ENCODE results near the gene TUFM.
A peak's percentile ranks its signal among the peaks of the same experiment; 100 is the strongest.

Gene TUFM

DNA sequence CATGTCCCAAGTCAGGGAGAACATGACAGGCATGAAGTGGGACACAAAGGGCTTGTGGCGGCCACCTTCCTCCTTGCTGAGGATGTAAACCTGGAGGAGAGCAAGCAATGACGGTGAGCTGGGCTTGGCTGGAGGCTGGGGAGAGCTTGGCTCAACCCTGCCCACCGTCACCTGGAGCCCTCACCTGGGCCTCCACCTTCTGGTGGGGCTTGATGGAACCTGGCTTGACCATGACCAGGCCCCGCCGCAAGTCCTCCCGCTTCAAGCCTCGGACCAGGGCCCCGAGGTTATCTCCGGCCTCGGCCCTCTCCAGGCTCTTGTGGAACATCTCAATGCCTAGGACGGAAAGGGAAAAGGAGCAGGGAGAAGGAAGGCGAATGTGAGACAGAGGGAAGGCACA lies 2.4 kb downstream of the TUFM start:
- no peak overlapping the region for H3K4me3 ChIP-seq (ENCODE audit: low read length)

DNA sequence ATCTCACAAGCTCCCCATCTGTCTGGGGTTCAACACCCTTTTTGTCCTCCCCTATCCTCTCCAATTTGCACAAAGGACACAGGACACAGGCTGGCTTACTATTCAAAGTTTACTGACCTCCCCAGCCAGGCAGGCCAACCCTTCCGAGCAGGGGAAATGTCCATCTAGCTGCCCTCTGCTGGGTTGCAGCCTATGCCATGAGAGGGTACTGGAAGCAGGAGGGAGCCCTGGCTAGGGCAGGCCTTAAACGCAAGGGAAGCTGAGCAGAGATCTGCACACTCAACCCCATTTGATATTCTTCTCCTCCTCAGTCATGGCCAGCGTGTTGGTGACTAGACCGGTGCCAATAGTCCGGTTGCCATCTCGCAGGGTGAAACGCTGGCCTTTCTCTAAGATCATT lies 3.5 kb downstream of the TUFM start:
- H3K4me3 ChIP-seq (ENCODE audit: low read length): no peak overlapping the region
- no peak for DNase-seq (ENCODE audit: low read depth, low spot score)

More for the DNA sequence above, 2.4 kb downstream of the TUFM start:
- DNase-seq (ENCODE audit: low read depth, low spot score): no peak

DNA sequence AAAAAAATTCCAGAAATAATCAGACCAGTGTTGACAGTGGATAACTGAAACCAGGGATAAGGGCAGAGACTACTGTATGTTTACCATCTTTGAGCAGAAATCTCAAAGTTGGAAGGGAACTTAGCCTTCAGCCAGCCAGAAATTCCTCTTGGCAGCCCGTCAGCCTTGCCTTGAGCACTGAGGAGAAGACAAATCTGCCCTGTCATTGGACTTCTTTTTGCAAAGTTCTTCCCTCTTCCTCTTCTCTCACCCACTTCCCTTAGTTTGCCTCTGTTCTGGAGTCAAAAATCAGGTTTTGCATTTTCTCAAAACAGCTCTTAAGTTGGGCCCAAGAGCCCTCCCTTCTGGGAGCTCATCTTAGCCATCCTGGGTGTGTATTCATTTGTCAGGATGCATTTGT lies 6.2 kb downstream of the TUFM start:
- H3K4me3 ChIP-seq (ENCODE audit: low read length): no peak overlapping the region
- no peak for DNase-seq (ENCODE audit: low read depth, low spot score)

DNA sequence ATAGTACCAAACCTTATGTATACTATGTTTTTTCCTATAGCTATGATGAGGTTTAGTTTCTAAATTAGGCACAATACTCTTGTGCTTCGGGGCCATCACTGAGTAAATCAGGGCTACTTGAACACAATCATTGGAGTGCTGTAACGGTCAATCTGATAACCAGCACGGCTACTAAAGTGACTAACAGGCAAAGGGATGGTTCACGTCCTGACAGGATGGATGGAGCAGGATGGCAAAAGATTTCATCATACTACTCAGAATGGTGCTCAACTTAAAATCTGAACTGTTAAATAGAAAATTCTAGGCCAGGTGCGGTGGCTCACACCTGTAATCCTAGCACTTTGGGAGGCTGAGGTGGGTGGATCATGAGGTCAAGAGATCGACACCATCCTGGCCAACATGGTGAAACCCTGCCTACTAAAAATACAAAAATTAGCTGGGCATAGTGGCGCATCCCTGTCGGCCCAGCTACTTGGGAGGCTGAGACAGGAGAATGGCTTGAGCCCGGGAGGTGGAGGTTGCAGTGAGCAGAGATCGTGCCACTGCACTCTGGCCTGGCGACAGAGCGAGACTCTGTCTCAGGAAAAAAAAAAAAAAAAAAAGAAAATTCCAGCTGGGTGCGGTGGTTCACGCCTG lies 7.0 kb downstream of the TUFM start:
- no peak overlapping the region for H3K4me3 ChIP-seq (ENCODE audit: low read length)
- no peak for DNase-seq (ENCODE audit: low read depth, low spot score)

DNA sequence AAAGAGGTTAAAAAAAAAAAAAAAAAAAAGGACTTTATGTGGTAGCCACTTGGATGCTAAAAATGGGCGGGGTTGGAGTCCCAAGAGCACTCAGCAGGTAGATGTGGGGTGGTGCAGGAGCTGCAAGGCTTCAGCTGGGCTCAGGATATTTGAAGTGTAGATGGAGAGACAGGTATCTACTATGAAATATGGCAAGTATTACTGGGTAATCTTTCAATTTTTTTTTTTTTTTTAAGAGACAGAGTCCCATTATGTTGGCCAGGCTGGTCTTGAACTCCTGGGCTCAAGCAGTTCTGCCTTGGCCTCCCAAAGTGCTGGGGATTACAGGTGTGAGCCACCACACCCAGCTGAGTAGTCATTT lies 7.6 kb downstream of the TUFM start:
- H3K4me3 ChIP-seq (ENCODE audit: low read length): no peak overlapping the region
- DNase-seq (ENCODE audit: low read depth, low spot score): no peak

DNA sequence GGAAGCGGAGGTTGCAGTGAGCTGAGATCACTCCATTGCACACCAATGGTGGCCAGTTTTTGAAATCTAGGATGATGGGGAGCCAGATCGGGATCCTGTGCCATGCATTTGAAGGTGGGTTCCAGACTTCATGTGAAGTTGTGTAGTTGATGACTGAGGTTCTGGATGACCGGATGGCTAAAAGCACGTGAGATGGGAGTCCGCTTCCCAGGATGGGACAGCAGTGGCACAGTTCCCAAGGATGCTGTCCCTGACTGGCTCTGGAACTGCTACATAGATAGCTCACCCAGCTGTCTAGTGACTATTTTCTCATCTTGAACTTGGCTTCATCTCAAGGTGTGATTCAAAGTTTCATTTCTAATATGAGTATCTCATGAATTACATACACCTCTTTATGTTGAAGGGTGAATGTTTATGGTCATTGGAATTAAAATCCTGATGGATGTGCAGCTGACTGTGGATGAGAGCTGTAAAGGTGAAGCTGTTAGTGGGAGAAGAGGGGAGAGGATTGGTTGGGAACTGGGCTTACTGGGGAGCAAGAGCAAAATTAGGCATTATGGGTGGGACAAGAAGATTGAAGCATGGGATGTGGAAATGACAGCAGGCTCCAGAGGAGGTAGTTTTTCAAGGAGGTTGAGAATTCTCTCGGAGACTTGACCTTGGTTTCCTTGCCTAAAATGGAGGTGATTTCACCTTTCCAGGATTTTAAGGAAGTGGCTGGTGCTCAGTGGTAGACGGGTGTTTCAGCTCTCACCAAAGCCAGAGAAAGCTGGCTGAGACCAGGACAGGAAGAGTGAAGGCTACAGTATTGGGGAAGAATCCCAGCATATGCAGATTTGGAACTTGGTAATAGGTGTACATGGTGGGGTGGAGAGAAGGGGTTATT lies 8.2 kb downstream of the TUFM start:
- no peak for DNase-seq (ENCODE audit: low read depth, low spot score)
- H3K4me3 ChIP-seq (ENCODE audit: low read length): no peak overlapping the region

DNA sequence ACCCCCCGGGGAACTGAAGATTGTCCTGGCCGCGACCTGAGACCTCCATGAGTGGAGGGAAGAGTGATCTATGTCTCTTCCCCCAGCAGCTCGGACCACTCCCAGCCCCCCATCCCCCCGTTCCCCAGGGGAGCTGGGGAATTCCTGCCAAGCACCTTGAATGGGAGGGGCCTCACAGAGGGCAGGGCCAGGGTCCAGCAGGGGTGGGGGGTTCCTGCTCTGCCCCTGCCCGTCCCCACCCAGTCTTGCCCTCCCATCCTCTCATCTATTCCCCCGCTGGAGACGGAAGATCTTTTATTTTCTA lies 9.4 kb downstream of the TUFM start:
- H3K4me3 ChIP-seq (ENCODE audit: low read length): no peak overlapping the region
- no peak for DNase-seq (ENCODE audit: low read depth, low spot score)

DNA sequence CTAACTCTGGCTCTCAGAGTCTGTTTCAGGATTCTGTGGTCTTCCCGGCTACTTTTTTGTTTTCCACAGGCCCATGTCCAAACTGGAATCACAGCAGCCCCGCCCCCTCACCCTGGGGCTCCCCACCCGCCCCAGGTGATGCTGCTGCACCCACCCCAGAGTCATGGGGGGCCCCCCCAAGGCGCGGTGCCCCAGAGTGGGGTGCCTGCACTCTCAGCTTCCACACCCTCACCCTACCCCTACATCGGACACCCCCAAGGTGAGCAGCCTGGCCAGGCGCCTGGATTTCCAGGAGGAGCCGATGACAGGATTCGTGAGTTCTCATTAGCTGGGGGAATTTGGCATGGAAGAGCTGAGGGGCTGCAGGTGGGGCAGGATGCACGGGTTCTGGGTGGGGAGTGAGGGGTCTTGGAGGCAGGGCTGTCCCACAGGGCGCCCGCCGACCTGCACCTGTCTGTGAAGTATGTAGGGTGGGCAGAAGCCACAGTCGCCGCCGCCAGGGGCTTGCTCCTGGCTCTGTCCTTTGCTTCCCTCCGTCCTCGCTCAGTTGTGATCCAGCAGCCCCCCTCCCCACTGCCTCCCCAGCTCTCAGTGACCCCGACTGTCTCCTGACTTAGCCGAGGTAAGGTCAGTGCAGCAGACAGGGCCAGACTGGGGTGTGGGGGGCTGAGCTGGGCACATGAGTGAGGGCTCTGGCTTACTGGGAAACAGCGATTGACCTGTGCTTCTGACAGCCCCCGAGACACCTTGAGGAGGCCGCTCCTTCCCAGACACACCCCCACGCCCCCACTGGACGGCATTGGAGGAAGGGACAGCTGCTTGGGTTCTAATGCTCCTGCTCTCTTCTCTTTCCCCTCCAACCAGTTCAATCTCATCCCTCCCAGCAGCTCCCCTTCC lies 10.0 kb downstream of the TUFM start:
- DNase-seq (ENCODE audit: low read depth, low spot score): no peak
- H3K4me3 ChIP-seq (ENCODE audit: low read length): no peak overlapping the region

DNA sequence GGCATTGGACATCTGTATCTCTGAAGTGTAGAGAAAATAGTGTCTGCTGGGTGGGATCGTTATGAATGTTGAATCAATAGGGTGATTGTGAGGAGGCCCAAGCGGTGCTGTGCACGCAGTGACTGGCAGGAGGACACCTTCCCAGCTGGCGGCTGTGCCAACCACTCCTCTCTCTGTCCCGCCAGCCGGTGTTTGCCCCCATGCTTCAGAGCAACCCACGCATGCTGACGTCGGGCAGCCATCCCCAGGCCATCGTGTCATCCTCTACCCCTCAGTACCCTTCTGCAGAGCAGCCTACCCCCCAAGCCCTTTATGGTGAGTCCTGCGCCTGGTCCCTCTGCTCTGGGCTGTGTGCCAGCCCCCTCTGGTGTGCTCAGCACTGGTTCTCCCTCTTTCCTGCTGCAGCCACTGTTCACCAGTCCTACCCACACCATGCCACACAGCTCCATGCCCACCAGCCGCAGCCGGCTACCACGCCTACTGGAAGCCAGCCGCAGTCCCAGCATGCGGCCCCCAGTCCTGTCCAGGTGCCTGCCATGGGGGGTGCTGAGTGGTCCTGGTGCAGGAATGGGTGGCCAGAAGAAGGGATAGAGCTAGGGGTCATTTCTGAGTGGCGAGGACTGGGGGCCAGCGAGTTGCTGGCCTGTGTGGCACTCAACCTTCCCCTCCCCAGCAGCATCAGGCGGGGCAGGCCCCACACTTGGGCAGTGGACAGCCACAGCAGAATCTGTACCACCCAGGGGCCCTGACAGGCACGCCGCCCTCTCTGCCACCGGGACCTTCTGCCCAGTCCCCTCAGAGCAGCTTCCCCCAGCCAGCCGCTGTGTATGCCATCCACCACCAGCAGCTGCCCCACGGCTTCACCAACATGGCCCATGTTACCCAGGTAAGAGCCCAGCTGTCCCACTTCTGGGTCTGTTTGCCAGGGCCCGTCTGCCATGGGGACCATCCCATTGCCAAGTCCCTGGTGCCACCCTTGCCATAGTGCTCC lies 11.0 kb downstream of the TUFM start:
- no peak for DNase-seq (ENCODE audit: low read depth, low spot score)
- no peak overlapping the region for H3K4me3 ChIP-seq (ENCODE audit: low read length)

DNA sequence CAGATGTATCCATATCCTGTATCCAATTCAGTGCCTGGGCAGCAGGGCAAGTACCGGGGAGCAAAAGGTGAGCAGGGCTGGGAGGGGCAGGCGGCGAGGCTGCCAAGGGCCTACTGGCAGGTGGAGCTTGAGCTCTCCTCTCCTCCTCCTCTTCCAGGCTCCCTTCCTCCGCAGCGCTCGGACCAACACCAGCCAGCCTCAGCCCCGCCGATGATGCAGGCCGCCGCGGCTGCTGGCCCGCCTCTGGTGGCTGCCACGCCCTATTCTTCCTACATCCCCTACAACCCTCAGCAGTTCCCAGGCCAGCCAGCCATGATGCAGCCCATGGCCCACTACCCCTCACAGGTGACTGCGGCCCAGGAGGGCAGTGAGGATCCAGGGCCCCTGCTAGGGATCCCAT lies 11.8 kb downstream of the TUFM start:
- DNase-seq (ENCODE audit: low read depth, low spot score): no peak
- no peak overlapping the region for H3K4me3 ChIP-seq (ENCODE audit: low read length)

DNA sequence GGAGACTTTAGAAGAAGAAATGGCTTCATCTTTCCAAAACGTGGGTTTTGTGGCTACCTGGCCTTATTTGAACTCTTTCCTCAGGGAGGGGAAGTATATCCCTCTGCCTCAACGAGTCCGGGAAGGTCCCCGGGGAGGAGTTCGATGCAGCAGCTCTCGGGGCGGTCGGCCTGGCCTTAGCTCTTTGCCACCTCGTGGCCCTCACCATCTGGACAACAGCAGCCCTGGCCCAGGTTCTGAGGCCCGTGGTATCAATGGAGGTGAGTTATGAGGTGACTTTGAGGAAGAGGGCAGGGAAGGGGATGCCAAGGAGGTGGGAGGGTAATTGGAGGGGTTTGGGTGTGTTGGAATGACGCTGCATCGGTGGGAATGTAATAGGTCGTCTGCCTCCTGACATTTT lies 15.6 kb downstream of the TUFM start:
- no peak for DNase-seq (ENCODE audit: low read depth, low spot score)

DNA sequence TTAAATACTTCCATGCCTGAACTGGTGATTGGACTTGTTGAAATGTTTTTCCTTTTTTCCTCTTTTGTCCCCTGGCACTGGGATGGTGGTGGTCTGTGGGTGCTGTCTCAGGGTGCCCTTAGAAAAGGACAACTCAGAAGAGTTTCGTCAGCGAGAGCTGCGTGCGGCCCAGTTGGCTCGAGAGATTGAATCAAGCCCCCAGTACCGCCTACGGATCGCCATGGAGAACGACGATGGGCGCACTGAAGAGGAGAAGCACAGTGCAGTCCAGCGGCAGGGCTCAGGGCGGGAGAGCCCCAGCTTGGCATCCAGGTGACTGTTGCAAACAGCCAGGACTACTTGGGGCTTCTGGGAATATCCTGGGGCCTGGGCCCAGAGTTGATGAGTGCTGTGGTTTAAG lies 16.4 kb downstream of the TUFM start:
- no peak for DNase-seq (ENCODE audit: low read depth, low spot score)
- H3K4me3 ChIP-seq (ENCODE audit: low read length): no peak overlapping the region

More for the DNA sequence above, 15.6 kb downstream of the TUFM start:
- no peak overlapping the region for H3K4me3 ChIP-seq (ENCODE audit: low read length)

DNA sequence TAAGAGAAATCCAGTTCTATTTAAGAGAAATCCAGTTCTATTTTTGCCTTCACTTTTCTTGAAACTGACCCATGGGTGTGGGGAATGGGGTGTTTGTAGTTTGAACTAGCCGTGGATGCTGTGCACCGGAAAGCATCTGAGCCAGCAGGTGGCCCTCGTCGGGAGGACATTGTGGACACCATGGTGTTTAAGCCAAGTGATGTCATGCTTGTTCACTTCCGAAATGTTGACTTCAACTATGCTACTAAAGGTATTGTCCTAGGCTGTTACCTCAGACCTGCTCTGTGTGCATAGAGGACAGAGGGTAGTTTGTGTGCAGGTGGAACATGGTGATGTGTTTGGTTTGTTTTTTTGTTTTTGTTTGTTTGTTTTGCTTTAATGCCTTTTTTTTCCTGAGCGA lies 20.0 kb downstream of the TUFM start:
- no peak overlapping the region for H3K4me3 ChIP-seq (ENCODE audit: low read length)
- no peak for DNase-seq (ENCODE audit: low read depth, low spot score)

DNA sequence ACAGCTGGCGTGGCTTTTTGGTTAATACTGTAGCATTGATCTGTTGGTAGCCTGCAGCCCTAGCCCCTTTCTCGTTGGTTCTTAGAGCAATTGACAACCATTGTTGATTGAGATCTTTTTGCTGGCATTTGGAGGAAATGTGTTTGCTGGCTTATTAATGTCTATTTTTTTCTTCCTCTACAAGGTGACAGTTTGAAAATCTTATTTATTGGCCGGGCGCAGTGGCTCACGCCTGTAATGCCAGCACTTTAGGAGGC lies 21.5 kb downstream of the TUFM start:
- H3K4me3 ChIP-seq (ENCODE audit: low read length): peak overlapping the region; percentile 97
- DNase-seq (ENCODE audit: low read depth, low spot score): no peak

DNA sequence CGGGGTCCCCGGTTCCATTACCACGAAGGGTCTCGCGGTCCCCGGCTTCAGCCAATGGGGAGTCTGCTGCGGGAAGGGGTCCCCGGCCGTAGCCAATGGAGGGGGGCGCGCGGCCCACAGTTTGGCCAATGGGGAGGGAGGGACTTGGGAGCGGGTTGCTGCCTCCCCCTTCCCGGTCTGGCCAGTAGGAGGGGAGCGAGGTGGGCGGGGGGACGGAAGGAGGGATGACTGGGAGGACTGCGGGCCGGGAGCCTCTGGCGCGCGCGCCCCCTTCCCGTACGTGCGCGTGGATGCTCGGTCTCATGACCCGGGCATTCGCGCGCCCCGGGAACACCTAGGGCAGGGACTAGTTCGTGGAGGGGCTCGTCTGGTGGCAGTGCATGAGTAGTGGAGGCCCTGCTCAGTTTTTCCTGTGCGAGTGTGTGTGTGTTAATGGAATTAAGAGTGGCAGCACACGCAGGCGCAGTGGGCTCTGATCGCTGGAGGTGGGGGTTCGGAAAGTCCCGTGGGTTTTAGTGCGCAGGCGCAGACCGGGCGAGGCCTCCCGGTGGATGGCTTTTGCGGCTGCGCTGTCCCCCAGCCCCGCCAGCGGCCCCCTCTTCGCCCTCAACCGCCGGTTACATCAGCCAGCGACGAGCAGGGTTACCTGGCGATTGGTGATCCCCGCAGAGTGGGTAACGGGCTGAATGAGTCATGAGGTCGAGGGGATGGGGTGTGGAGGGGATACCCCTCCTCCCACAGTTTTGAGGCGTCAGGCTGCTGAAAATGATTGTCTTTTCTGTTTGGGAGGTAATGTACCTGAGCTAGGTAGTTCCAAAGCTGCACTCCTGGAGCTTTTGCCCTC lies 22.1 kb downstream of the TUFM start:
- peak; percentile 96 for DNase-seq (ENCODE audit: low read depth, low spot score)
- peak overlapping the region; percentile 97 for H3K4me3 ChIP-seq (ENCODE audit: low read length)

DNA sequence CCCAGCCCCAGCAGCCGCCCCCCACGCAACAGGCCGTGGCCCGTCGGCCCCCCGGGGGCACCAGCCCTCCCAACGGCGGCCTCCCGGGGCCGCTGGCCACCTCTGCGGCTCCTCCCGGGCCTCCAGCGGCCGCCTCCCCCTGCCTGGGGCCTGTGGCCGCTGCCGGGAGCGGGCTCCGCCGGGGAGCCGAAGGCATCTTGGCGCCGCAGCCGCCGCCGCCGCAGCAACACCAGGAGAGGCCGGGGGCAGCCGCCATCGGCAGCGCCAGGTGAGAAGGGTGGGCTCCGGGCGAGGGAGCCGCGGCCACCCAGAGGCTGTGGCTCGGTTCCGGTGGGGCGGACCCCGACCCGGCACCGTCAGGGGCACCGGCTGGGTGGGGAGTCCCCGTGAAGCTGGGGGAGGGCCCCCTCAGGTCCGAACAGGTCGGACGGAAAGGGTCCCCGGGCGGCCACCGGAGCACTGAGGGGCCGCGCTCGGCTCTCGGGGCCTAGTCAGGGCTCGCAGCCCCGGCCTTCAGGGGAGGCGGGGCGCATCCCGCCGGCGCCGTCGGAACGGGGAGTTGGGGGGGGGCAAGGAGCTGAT lies 22.8 kb downstream of the TUFM start:
- H3K4me3 ChIP-seq (ENCODE audit: low read length): peak overlapping the region; percentile 97
- no peak for DNase-seq (ENCODE audit: low read depth, low spot score)

DNA sequence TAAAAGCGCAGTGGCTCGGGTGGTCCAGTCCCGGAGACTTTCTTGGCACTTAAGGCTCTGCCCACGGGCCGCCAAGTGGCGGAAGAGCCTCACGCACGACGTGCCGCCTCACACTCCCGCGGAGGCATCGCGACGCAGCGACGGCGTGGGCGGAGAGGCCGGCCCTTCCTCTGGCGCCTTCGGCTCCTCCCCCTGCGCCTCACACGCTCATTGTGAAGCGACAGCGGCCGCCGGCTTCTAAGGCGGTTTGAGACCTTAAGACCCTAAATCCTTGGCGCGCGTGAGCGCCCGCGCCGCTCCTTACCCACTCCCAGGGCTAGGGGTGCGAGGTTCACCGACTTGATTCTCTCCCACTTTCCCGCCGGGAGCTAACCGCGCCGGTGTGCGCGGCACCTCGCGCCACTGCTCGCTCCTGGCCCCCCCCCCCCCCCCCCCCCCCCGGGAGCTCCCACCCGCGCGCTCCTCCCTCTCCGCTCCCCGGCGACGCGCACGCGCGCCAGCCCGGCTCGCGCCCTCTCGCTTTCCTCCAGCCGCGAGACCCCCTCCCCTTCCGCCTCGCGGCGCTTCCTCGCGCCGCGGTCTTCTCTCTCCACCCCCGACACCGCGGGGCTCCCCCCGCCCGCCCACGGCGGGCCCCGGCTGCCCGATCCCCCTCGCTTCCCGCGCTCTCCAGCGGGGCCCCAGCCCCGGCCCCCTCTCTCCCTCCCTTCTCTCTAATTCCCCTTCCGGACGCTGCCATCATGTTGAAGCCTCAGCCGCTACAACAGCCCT lies 23.4 kb downstream of the TUFM start, which contains the start of gene ATXN2L:
TSS of gene ATXN2L (plus strand) at position 480 of the 771 bp plus-strand sequence. CDS start at position 741, 261 bp downstream.
- peak within 1 kb of the TSS; percentile 97 for H3K4me3 ChIP-seq (ENCODE audit: low read length)
- peak; percentile 95 for DNase-seq (ENCODE audit: low read depth, low spot score)

Measured in Jurkat, Clone E6-1 (cell line).